GM21423 (cell line): ENCODE measurements around the gene TRAPPC5.
"Not testable (repeated sequence)": the region's sequence is repeated elsewhere in the genome, so short reads cannot be mapped to it uniquely, and the experiment has no call there.

Source experiments
- ATAC-seq: cut with Tn5 transposase; IDR thresholded peaks from one replicate; pipeline ENCODE4 v1.9.1; 2021; ENCODE audit warnings: mild to moderate bottlenecking, moderate library complexity; ENCODE audit not compliant: unreplicated experiment

Gene TRAPPC5

GRCh38 chr19:7680606-7681339 is at the start of gene TRAPPC5:
Gene TRAPPC5 (plus strand): TSS chr19:7680833. CDS start chr19:7682254, 1,421 bp downstream.
- peak; percentile 63 for ATAC-seq

- no peak for ATAC-seq
These were observed 49.1 kb upstream of the TRAPPC5 start for GRCh38 chr19:7631577-7631976.

- no peak for ATAC-seq
These were observed 48.1 kb upstream of the TRAPPC5 start for GRCh38 chr19:7632340-7633203.

GRCh38 chr19:7633698-7634097 is 46.9 kb upstream of the TRAPPC5 start, which contains the start of gene PCP2:
Gene PCP2 (minus strand): TSS chr19:7633719. CDS start chr19:7633457, 262 bp downstream.
- ATAC-seq, result no peak

- ATAC-seq, result no peak
These were observed 45.0 kb upstream of the TRAPPC5 start for GRCh38 chr19:7635670-7636069.

GRCh38 chr19:7636317-7636690 is 44.3 kb upstream of the TRAPPC5 start:
- ATAC-seq, result no peak

GRCh38 chr19:7636691-7637373 is 43.8 kb upstream of the TRAPPC5 start, which contains the start of gene STXBP2:
Gene STXBP2 (plus strand): TSS chr19:7637110. CDS start chr19:7637150, 40 bp downstream.
- ATAC-seq, result peak; percentile 72

GRCh38 chr19:7637374-7638256 is 43.0 kb upstream of the TRAPPC5 start:
- ATAC-seq, result peak; percentile 18

GRCh38 chr19:7638802-7639465 is 41.7 kb upstream of the TRAPPC5 start:
- ATAC-seq, result no peak

- no peak for ATAC-seq
These were observed 40.7 kb upstream of the TRAPPC5 start for GRCh38 chr19:7639863-7640348.

- no peak for ATAC-seq
These were observed 39.8 kb upstream of the TRAPPC5 start for GRCh38 chr19:7640803-7641202.

- ATAC-seq, result no peak
These were observed 39.0 kb upstream of the TRAPPC5 start for GRCh38 chr19:7641290-7642276.

- ATAC-seq, result no peak
These were observed 38.2 kb upstream of the TRAPPC5 start for GRCh38 chr19:7642295-7643030.

- no peak for ATAC-seq
These were observed 37.6 kb upstream of the TRAPPC5 start for GRCh38 chr19:7643031-7643415.

GRCh38 chr19:7643629-7644549 is 36.7 kb upstream of the TRAPPC5 start:
- ATAC-seq, result not testable (repeated sequence)

- ATAC-seq, result no peak
These were observed 36.1 kb upstream of the TRAPPC5 start for GRCh38 chr19:7644550-7644877.

GRCh38 chr19:7645163-7645562 is 35.5 kb upstream of the TRAPPC5 start:
- no peak for ATAC-seq
